KMS-11 (cell line): ENCODE results near the gene RALGPS1.

Experiments
- H2AFZ ChIP-seq: fragments of 200-600 bp; sonication (generic); 2 replicates; pipeline ENCODE4 v1.6.1; 2016; ENCODE audit warnings: antibody characterized with exemption, mixed run types, low read depth
- H3K27ac ChIP-seq: fragments of 200-600 bp; sonication (generic); 2 replicates; pipeline ENCODE4 v1.6.1; 2016; ENCODE audit warnings: mild to moderate bottlenecking, mixed run types
- H3K27me3 ChIP-seq: fragments of 200-600 bp; sonication (generic); 2 replicates; pipeline ENCODE4 v1.6.1; 2017; ENCODE audit warnings: mild to moderate bottlenecking, low read depth, mixed run types, moderate library complexity; ENCODE audit not compliant: insufficient read depth
- H3K36me3 ChIP-seq: fragments of 200-600 bp; sonication (generic); 2 replicates; pipeline ENCODE4 v1.6.1; 2017; ENCODE audit warnings: mild to moderate bottlenecking, mixed run types; ENCODE audit not compliant: insufficient read depth
- H3K4me1 ChIP-seq: fragments of 200-600 bp; sonication (generic); 2 replicates; pipeline ENCODE4 v1.6.1; 2016; ENCODE audit warnings: mild to moderate bottlenecking, low read depth, mixed run types; ENCODE audit not compliant: poor library complexity, severe bottlenecking
- H3K4me2 ChIP-seq: fragments of 200-600 bp; sonication (generic); 2 replicates; pipeline ENCODE4 v1.7.0; 2016; ENCODE audit warnings: mild to moderate bottlenecking, mixed run types
- H3K4me3 ChIP-seq: fragments of 200-600 bp; sonication (generic); IDR thresholded peaks from 2 replicates; pipeline ENCODE4 v1.6.1; 2017; ENCODE audit warnings: low read depth, low read length, mixed read lengths; ENCODE audit not compliant: insufficient read depth
- H3K79me2 ChIP-seq: fragments of 200-600 bp; sonication (generic); 2 replicates; pipeline ENCODE4 v1.6.1; 2016; ENCODE audit warnings: low read depth, mixed run types; ENCODE audit not compliant: insufficient read depth
- H3K9ac ChIP-seq: fragments of 200-600 bp; sonication (generic); 2 replicates; pipeline ENCODE4 v1.6.1; 2016; ENCODE audit warnings: mild to moderate bottlenecking, mixed run types
- H4K20me1 ChIP-seq: fragments of 200-600 bp; sonication (generic); 2 replicates; pipeline ENCODE4 v1.6.1; 2016; ENCODE audit warnings: mild to moderate bottlenecking, mixed run types; ENCODE audit not compliant: insufficient read depth
- CTCF ChIP-seq: fragments of 200-600 bp; sonication (generic); conservative IDR thresholded peaks from 2 replicates; pipeline ENCODE4 v1.6.1; 2017; ENCODE audit warnings: low read depth, mild to moderate bottlenecking, antibody characterized with exemption, low read length, moderate library complexity, mixed read lengths

Gene RALGPS1

DNA sequence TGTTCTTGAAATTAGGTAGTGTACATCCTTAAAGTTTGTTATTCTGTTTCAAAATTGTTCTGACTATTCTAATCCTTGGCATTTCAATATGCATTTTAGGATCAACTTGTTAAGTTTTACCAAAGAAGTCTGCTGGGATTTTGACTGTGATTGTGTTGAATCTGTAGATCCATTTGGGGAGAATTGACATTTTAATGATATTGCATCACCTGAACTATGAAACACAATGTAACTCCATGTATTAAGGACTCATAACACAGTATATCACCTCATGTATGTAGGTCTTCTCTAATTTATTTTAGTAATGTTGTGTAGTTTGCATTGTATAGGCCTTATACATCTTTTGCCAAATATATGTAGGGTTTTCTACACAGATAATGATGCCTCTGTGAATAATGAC lies 77.8 kb downstream of the RALGPS1 start:
- Histone ChIP-seq H2AFZ (no peak overlapping the region), H3K4me2 (no peak overlapping the region), H3K79me2 (no peaks in the 10 kb centered on the region), H3K4me3 (no peak overlapping the region), H3K27me3 (no peaks in the 10 kb centered on the region), H3K4me1 (peaks cover 20% of the 10 kb centered on the region), H3K36me3 (no peaks in the 10 kb centered on the region), H3K9ac (no peak overlapping the region), H4K20me1 (no peaks in the 10 kb centered on the region), H3K27ac (no peak overlapping the region)
- TF ChIP-seq CTCF, result no peak

GRCh38 chr9:126999315-127000068 lies 84.9 kb downstream of the RALGPS1 start:
- H3K36me3 ChIP-seq, result no peaks in the 10 kb centered on the region
- H3K79me2 ChIP-seq, result no peaks in the 10 kb centered on the region
- no peak overlapping the region for H3K4me3 ChIP-seq
- H3K4me1 ChIP-seq, result peaks cover 46% of the 10 kb centered on the region
- H3K27ac ChIP-seq, result peak overlapping the region; percentile 21; the same call in 1 of the 2 replicates
- no peaks in the 10 kb centered on the region for H4K20me1 ChIP-seq
- H3K4me2 ChIP-seq, result peak overlapping the region; percentile 68
- H3K27me3 ChIP-seq, result no peaks in the 10 kb centered on the region
- peak overlapping the region; percentile 3; the same call in 1 of the 2 replicates for H3K9ac ChIP-seq
- no peak overlapping the region for H2AFZ ChIP-seq
- TF ChIP-seq CTCF, result no peak

- Histone ChIP-seq H3K27ac (peak overlapping the region; percentile 92), H3K36me3 (no peaks in the 10 kb centered on the region), H3K9ac (peak overlapping the region; percentile 49), H4K20me1 (no peaks in the 10 kb centered on the region), H3K79me2 (no peaks in the 10 kb centered on the region), H3K4me2 (peak overlapping the region; percentile 93), H3K4me1 (peaks cover 90% of the 10 kb centered on the region), H3K27me3 (no peaks in the 10 kb centered on the region), H3K4me3 (no peak overlapping the region), H2AFZ (no peak overlapping the region)
- TF ChIP-seq CTCF, result no peak
These were observed 90.6 kb downstream of the RALGPS1 start for GRCh38 chr9:127004946-127005769.

GRCh38 chr9:127005770-127006314 lies 91.3 kb downstream of the RALGPS1 start:
- H3K36me3 ChIP-seq, result no peaks in the 10 kb centered on the region

More at GRCh38 chr9:127005770-127006314, 91.3 kb downstream of the RALGPS1 start:
- H3K27me3 ChIP-seq, result no peaks in the 10 kb centered on the region
- no peaks in the 10 kb centered on the region for H4K20me1 ChIP-seq
- no peak overlapping the region for H3K4me3 ChIP-seq
- peak overlapping the region; percentile 69 for H3K4me2 ChIP-seq
- H3K79me2 ChIP-seq, result no peaks in the 10 kb centered on the region
- peak overlapping the region; percentile 44 for H3K9ac ChIP-seq
- no peak for TF ChIP-seq CTCF
- H2AFZ ChIP-seq, result no peak overlapping the region
- H3K4me1 ChIP-seq, result peaks cover 90% of the 10 kb centered on the region
- H3K27ac ChIP-seq, result peak overlapping the region; percentile 92
